GM19397 (cell line): ENCODE measurements around the gene AKAP13.

Experiments used
- ATAC-seq: cut with Tn5 transposase; IDR thresholded peaks from one replicate; pipeline ENCODE4 v1.9.1; 2021; ENCODE audit warnings: mild to moderate bottlenecking, moderate library complexity; ENCODE audit not compliant: unreplicated experiment

Gene AKAP13

DNA sequence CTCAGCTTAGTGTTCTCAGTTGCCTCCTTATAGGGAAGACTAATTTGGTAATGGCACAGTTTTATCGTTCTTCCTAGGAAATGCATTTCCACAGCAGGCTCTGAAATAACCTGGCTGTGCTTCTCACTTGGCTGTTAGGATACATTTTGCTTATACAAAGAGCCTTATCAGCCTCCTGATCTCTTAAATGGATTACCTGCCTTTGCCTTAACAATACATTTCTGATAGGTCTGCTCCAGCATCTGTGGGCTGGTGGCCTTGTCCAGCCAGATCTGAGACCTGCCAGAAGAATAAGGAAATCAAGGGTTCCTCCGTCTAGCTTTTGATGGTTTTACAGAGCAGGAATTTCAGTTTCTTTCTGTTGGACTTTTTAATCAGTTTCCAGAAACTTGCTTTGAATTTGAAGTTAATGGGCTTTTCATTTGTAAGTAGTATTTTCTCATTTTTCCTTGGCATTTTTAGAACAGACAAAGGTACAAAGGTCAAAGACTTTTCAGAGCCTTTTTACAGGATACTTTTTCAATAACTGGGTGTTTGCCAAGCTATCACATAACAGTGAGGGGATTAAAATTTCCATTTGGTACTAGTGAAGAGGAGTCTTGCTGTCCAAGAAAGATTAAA, 116.3 kb downstream of the AKAP13 start:
- no peak for ATAC-seq

DNA sequence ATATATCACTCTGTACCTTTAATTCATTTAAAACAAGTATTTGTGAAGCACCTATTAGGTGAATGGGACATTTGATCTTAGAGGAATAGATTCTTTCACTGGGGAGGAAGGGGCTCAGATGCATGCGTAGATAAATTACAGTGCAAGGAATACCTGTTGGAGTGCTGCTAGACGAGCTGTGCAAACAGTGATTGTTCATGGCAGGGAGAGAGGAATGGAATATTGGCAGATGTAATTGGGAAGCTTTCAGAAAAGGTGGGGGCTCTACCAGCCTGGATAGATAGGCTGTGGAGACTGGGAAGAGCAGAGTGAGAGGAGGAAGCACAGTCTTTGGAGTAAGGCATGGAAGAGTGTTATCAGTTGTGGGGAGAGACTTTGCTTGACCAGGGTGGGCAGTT, 116.8 kb downstream of the AKAP13 start:
- ATAC-seq, result no peak

DNA sequence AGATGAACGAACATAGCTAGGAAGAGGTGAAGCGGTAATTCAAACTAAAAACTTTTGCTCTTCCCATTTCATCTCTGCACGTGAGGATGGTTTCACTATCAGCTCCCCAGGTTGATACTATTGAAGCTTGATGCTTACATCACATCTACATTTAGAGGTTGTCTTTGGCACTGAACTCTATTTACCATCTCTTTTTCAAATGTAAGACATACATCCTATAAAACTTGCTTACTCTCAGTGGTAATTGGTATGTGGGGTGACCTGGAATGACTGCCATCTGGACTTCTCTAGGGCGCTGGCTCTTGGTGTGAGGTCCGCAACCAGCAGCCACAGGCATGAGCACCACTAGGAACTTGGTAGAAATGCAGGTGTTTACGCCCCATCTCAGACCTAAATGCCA, 118.1 kb downstream of the AKAP13 start:
- ATAC-seq, result no peak

DNA sequence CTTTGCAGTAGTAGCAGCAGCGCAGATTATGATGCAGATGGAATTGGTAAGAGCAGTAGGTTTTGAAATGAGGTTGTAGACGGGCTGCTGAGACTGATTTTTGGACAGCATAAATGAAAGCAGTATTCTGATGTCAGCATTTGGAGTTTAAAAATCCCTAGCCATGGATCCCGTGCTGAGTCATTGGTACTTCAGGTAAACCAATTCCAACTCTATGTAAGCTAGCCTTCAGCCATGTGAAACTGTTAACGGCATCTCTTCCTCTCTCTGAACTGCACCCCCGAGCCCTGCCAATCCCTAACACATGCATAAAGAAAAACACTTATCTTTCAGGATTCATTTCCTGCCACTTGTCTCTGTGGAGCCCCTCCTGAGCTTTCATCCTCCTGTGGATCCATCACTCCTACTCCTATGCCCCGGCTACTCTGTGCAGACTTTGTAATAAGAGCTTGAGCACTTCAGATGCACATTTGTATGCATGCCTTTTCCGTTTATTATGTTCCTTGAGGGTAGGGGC, 119.0 kb downstream of the AKAP13 start:
- no peak for ATAC-seq

DNA sequence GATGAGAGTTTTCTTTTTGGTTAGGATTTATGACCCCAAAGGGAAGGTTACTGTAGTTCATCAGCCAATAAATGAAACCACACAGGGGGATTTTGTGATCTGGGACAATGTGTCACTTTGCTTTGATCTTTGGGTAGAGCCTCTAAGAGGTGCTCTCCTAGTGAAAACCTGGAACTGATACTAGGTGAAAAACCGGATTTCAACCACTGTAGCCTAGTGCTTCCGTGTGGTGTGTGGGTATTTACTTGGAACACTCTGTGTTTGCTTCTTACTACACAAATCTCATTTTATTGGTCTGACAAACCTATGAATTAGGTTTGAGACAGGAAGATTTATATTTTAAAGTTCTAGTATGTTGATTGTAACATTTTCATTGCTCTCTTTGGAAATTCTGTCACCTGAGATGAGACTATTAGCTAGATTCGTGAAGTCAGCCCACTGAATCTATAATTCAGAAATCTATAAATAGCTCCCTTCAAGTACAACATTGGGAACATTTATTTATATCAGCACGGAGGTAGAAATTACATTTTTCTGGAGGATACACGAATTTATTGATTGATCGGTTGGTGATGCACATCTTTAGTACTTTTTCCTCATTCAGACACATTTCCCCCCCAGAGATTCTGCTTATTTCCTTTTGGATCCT, 119.8 kb downstream of the AKAP13 start:
- ATAC-seq, result no peak

DNA sequence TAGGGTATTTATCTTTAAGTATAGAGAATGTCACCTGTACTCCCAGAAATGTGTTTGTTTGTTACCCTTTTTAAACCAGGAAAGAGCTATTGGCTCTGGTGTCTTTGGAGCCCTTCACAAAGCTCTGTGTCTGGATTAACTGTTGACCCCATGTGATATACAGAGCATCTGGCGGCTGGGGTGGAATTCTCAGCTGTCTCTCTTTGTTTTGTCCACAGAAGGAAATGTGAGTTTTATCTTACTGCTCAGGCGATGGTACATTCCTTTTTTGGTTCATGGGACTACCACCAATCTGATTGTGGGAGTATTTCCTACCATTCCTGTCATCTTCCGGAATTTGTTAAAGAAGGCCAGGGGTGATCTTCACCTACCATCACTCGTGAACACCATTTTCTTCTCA, 120.3 kb downstream of the AKAP13 start:
- ATAC-seq, result no peak

DNA sequence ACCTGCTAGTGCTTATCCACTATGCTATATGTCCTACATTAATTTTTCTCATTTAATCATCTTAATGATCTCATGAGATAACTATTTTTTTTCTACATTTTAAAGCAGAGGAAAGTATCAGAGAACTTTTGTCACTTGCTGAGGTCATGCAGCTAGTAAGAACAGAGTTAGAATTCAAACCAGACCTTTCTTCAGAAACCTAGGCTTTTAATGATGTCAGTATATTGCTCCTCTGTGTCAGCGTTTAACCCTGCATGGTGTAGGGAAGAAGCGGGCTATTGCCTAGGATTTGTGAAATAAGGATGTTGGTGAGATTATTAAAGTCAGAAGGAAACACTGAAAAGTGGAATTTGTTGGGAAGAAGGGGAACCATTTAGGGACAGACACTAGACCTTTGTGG, 121.2 kb downstream of the AKAP13 start:
- ATAC-seq, result no peak

DNA sequence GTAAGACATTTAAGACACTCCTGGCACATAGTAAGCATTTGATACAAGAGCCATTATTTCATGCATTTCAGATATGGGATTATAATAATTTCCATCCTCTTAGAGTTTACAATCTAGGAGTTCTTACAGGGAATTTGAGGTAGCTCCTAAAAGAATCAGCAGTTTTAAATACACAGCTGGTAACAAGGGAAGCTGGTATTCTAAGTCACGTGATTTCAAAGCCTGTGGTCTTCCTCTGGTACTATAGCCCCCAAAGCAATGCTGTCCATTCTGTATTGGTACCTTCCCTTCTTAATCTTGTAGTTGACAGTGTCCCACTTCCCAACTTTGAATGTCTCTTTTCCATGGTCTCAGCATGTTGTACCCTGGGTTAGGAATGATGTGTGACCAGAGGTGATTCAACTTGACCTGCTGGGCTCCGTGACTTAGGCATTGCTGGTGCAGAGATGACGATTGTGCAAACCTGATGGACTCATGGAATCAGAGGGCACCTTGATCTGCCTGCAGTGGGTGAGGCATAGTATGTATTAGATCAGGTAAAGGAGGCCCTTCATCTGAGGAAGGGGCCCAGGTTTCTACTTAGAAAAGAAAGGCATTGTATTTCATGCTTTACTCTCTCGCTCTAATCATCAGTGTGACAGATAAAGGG, 122.9 kb downstream of the AKAP13 start:
- no peak for ATAC-seq

DNA sequence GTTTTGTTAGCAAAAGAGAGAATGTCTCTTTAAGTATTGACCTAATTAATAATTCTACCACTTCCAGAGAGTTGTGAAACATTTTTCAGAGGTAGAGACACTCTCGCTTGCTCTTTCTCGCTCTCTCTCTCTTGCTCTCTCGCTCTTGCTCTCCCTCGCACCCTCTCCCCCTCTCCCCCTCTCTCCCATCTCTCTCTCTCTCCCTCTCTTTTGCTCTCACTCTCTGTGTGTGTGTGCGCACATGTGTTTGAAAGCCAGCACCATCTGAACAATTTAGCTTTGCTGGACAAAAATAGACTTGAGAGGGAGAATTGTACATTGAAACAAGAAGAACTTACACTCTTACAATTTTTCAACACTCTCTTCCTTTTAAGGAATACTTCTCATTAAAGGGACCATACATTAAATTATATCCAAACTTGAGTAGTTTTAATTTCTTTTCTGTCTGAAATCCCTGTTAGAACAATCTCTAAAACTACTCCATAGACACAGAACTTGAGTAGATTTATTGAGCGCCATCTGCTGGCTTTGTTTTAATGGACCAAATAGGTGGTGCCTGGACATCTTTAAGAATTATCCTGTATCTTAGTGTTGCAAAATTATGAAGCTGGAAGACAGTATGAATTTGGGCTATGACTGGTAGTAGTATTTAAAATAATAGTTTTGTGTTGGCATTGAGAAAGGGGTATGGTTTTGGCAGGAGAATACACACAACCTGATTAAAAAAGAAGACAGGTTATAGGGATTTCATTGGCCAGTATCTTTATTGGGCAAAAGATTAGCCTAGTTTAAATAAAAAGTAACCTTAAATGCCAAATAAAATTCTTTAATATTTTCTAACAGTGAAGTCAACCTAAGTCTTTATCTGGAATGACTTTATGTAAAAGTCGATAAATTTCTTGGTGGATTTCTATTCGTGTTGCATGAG, 124.6 kb downstream of the AKAP13 start:
- no peak for ATAC-seq

DNA sequence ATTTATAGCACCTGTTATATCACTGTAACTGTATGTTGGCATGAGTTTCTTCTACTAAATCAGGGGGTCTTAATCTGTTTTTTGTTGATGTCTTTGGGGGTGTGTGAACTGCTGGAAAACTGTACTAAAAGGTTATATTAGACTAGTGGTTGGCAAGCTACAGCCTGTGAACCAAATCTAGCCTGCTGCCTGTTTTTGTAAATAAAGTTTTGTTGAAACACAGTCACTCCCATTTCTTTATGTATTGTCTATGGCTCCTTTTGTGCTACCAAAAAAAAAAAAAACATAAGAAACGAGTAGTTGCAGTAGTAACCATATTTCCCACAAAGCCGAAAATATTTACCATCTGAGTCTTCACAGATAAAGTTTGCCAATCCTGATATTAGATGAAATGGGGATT, 126.7 kb downstream of the AKAP13 start:
- no peak for ATAC-seq

DNA sequence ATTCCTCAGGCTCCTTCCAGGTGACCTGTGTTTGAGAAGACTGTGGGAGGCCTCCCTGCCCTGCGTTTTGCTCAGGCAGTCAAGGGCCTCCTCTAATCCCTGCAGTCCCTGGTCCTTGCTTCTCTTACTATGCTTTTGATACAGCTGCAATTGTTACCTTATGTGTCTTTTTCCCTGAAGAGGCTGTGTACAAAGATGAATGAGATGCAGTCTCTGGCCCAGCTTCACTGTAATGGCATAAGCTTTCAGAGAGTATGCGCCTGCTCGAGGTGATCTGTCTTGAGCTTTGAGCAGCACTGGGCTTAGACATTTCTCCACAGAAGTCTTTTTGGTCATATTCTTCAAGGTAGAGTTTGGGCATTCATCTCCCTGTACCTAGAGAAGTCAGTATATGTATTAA, 129.6 kb downstream of the AKAP13 start:
- ATAC-seq, result no peak

DNA sequence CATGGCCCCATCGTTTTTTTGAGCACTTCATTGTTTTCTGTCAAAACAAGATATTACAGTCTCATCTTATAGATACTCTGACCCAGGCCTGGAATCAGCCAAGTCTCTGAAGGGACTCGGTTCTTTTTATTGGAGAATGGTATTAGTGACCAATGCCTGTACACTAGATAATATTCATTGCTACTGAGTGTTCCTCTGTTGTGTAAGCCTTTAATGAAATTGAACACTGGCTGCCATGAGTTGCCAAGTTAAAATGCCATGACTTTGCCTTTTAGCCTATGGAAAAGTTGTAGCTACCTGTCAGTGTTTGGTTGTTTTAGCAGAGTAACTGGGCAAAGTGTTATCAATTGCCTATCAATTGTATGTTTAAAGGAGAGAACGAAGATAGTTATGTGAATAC, 134.0 kb downstream of the AKAP13 start:
- no peak for ATAC-seq

DNA sequence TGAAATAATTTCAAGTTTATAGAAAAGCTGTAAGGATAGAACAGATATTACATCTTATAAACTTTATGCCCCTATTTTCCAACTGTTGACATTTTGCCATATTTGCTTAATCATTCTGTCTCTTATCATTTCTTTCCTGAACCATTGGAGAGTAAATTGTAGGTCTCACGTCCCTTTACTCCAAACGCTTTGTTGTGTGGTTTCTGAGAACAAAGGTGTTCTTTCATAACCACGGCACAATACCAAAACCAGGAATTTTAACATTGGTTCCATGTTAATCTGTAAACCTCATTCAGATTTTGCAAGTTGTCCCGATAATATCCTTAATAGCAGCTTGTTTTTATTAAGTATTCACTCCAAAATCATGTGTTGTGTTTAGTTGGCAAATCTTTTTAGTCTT, 134.8 kb downstream of the AKAP13 start:
- ATAC-seq, result no peak

DNA sequence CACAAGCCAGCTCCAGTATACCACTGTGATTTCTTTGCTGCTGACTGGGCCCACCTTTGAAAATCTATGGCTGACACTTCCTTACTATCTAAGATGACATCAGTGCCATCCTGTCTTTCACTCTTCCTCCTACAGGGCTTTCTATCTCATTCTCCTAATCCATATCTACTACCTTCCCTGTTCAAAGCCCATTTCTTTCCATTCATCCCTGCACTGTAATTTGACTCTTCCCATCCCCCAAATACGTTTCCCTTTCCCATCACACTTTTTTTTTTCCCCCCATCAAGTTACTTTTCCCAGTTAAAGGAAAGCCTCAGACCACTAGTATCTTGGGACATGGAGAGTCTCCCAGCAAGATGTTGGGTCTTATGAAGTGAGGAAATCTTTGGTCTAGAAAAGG, 136.7 kb downstream of the AKAP13 start:
- ATAC-seq, result no peak

DNA sequence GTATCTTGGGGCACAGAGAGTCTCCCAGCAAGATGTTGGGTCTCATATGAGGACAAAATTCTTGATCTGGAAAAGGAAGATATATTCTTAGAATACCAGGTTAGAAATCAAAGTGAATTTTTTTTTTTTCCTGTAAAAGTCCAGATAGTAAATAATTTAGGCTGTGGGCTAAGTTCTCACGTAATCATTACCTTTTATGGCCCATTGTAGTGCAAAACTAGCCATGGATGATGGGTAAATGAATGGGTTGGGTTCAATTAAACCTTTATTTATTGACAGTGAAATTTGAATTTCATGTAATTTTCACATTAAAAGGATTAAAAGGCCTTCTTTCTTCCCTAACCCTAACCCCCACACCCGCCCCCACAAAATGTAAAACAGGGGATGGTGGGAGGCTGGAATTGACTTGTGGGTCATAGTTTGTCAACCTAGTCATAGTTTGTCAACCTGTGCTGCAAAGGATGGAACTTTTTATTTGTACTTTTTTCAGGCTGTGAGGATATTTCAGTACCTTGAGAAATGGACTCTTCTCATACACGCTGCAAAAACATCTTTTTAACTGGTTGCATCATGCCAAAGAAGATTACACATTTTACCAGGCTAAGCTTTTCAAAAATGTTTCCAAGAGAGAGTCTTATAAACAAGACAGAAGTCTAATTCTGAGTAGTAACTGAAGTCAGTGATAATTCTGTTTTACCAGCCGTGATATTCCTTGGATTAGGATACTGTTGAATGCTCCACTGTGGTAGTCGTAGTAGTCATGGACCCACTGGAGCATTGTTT, 138.8 kb downstream of the AKAP13 start:
- ATAC-seq, result no peak

DNA sequence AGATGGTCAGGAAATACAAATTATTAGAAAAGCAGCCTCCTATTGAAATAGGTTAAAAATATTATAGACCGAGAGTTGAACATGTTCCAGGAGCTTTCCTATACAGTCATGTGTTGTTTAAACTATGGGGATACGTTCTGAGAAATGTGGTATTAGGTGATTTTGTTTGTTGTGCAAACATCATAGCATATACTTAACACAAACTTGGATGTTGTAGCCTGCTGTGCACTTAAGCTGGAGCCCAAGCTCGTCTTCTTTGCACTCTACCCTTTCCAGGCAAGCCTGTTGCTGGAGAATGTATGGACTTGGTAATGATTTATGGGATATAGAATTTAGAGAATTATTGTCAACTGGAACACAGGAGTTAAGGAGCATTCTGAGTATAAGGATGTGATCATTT, 140.2 kb downstream of the AKAP13 start:
- ATAC-seq, result no peak

DNA sequence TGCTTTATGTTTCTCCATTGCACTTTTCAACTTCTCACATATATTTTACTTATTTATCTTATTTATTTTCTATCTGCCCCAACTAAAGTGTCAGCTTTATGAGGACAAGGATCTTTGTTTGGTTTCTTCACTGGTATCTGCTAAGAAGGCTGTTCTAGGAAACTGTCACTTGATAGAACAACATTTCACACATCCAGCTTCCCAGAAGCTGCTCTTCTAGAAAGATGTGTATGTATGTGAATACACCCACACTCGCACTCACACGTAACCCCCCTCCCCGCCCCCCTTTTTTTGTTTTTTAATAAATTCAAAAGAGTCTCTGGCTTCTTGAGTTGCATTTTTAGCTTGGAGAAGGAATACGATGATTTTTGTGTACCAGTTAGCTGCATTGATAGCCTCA, 143.1 kb downstream of the AKAP13 start:
- no peak for ATAC-seq

DNA sequence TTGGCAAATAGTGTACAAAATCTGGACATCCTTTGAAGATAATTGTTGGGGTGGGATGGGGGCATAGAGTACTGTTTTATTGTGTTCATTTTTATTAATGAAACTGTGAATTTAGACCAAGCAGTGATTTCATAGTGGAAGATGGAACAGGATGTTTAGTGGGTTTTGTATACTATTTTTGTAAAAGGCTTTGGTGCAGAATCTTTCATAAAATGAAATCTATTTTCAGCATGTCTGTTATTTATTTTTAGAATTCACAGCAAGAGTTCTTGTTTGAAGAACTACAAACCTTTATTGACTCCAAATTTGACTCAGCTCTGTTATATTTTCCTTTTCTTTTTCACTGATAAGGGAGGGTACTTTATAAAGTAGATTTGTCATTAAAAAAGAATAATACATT, 145.4 kb downstream of the AKAP13 start:
- ATAC-seq, result no peak

DNA sequence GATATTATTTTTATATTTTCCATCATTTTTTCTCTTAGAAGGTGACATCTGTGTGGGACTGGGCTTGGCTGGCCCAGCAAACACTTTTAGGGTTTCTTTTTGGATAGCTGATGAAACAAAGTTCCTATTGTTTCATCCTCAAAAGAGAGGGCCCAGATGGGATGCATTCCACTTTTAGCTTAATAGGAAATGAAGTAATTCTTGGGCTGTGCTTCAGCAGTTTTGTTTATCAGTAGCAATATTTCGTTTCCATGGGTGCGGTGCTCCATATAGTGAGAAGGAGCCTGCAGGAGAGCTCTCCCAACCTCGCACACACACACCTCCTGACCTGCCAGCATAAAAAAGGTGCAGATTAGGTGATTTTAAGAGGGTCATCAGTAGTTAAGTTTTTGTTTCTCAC, 147.5 kb downstream of the AKAP13 start:
- ATAC-seq, result no peak

DNA sequence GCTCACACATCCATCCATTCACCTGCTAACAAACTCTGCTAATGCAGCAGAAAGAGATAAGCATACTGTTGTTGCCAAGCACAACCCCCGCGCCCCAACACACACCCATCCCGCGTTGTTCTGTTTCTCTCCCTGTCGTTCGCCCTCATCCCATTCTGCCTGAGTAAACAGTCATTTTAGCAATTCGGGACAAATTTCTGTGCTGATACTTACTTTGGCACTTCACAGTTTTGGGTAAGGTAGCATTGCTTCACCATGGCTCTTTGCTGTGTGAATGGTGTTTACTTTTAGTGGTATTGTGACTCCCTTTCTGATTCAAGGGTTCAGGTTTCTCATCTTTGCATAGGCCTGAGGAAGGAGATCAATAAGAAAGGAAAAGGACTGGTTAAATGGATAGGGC, 149.7 kb downstream of the AKAP13 start:
- no peak for ATAC-seq

DNA sequence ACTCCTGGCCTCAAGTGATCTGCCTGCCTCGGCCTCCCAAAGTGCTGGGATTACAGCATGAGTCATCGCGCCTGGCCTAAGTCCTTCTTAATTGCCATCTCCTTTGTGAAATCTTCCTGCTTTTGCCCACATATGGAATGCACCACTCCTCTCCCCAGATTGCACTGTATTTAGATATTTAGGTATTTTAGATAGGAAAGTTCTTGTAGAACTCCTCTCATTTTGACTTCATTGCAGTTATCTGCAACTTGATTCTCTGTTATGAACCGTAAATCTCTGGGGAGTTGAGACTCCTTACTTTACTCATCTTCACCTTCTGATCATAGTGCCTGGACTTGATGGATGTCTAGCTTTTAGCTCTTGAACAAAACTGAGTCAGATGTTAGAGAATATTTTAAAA, 150.7 kb downstream of the AKAP13 start:
- no peak for ATAC-seq
